GM10847 (cell line): ENCODE results near the gene NEGR1.

Experiments
- POLR2A ChIP-seq: IDR thresholded peaks from 2 replicates; pipeline ENCODE4 v1.6.1; 2011; ENCODE audit not compliant: insufficient read length; ENCODE audit errors: extremely low read depth

Gene NEGR1

DNA sequence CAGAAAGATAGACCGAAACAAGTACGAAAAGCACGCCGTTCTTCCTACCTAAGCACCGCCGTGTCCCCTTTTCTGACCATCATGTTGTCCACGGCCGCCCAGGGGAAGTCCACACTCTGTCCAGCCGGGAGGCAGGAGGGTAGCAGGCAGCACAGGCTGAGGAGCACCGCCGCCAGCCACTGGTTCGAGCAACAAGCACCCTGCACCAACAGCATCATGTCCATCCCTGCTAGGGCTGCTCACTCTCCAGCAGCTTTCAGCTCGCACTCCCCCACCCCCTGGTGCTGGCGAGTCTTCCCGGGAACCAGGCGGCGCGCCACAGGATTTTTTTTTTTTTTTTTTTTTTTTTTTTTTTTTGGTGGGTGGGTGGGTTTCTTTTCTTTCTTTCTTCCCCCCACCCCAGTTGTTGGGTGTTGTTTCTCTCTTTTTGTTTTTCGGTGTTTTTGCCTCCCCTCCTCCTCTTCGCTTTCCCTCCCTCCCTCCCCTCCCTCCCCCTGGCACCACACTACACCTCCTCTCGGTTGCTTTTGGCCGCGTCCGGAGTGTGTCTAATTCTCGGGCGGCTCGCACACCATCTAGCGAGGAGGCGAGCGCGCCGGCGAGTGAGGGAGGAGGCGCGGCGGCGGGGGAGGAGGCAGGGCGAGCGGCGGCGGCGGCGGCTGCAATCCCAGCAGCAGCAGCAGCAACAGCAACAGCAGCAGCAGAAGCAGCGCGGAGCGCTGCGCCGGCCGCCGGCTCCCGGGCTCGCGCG is at the start of gene NEGR1:
NEGR1 (minus strand) TSS at position 269 of the 751 bp plus-strand sequence.
- TF ChIP-seq POLR2A: no peak

DNA sequence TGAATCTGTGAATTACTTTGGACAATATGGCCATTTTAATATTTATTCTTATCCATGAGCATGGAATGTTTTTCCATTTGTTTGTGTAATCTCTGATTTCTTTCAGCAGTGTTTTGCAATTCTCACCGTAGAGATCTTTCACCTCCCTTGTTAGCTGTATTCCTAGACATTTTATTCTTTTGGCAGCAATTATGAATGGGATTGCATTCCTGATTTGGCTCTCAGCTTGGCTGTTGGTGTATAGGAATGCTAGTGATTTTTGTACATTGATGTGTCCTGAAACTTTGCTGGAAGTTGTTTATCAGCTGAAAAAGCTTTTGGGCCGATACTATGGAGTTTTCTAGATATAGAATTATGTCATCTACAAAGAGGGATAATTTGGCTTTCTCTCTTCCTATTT is 44.2 kb upstream of the NEGR1 start:
- TF ChIP-seq POLR2A: no peak

DNA sequence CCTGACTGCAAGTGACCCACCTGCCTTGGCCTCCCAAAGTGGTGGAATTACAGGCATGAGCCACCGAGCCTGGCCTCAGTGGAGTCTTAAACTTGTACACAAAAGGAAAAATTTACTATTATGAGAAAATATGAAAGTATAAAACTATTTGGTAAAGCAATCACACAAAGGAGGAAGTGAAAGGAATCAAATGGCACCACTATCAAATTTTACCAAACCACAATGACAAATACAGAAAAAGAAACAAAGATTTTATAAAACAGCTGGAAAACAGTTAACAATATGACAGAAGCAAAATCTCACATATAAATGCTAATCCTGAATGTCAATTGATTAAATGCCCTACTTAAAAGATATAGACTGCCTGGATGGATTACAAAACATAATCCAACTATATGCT is 42.1 kb upstream of the NEGR1 start:
- no peak for TF ChIP-seq POLR2A

DNA sequence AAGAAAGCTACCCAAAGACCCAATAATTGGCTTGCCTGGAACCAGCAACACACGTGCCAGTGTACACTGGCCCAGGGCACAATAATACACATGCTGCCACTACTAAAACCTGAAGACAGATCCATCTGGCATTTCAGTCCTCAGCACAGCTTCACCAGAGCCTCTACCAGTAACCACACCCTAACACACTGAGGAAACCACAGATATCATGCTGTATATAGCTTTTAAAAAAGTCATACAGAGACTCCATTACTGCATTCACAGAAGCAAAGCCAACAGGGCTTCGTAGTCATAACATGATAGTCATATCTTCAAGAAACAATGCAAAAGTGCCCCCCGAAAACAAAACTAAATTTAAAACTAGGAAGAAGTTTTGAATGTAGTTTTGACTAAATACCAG is 40.6 kb upstream of the NEGR1 start:
- TF ChIP-seq POLR2A: no peak

DNA sequence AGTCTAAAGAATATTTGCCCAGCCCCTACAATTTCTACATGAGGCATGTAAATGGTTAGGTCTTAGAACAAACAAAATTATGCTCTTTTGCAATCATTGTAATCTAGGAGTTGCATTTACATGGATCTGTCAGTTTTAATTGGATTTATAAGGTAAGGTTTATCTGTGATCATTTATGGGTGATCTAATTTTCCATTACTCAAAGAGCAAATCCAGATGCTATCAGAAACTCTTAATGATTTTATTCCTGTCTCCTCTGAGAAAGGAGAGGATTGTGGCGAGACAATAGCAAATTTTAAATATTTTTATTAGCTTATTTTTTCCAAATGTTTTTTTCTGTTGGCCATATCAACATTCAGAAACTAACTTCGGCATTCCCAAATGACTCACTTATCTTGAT is 14.2 kb upstream of the NEGR1 start:
- no peak for TF ChIP-seq POLR2A

DNA sequence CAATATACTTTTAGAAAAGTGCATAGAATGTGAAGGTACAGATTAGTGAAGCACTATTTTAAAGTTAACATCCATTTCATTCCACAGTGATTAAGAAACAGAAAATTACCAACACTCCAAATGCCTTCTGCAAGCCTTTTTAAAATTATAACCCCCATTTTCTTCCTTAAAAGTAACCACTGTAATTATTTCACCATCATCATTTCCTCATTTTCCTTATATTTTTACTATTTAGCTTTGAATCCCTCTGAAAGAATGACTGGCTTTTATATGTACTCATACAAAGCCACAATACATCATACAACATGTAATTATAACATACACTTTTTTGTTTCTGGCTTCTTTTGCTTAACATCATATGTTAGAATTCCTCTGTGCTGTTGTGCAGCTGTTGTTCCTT is 6.5 kb upstream of the NEGR1 start:
- no peak for TF ChIP-seq POLR2A

DNA sequence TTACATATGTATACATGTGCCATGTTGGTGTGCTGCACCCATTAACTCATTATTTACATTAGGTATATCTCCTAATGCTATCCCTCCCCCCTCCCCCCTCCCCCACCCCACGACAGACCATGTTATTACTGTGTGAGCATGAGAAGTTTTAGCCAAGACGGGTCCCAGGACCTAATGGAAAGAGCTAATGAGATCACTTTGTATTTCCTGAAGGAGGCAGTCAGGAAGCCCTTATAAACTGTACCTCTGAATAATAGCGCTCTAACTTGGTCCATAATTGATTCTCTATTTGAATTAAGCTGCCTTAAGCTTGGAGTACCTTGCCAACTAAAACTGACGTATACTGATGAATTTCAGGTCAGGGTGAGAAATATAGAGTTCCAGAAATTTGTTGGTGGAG is 4.1 kb upstream of the NEGR1 start:
- TF ChIP-seq POLR2A: no peak

DNA sequence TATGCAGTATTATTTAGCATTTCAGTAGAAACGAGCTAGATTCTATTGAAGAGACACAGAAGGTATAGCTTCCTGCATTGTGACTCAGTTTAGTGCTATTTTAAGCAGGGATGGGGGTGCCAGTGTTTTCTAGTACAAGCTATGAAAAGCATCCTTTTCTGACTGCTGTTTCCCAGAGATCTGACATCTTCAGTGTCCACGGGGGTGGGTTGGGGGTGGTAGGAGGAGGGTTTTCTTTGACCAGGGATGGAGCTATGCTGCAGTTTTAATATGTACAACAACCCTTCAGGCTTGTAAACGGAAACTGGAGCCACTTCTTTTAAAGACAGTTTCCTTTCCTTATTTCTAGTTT is 2.7 kb upstream of the NEGR1 start:
- no peak for TF ChIP-seq POLR2A

DNA sequence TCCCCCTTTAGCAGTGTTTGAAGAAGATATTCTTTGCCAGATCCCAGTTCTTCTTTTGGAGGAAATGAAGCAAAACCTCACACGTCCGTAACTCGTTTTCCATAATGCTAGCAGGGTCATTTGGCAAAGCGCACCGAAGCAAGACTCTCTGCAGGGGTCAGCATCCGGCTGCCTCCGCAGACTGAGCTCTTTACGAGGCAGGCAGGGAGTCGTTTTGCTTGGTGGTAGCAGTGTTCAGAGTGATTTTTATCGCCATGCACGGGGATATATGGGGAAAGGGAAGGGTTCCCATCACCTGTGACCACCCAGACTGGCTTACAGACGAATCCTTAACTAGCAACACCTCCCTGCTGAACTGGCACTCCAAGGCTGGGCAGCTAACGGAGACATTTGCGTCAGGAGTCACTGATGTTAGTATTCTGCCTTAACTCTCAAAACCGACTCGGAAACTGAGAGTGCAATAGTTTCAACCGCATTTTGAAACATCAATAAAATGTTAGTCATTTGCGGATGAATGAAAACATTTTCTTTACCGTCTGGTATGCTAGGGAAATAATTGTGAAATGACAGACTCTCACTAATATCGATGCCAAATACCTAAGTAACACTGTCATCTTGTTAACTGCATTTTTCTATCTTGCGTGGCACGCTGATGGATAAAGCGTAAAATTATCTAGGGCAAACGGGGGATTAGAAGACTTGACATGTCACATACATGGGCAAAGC is 2.2 kb upstream of the NEGR1 start:
- no peak for TF ChIP-seq POLR2A

DNA sequence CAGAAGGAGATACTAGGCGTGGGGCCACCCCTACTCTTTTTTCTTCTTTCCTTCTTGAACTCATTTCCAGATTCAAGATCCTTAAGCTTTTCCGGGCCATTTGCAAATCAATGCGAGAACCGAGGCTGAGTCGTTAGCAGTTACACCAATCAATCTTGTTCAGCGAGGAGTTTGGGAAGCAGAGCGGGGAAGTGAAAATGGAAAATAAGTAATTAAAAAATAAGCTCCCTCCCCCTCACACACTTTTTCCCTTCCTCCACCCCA is 1.7 kb upstream of the NEGR1 start:
- no peak for TF ChIP-seq POLR2A

DNA sequence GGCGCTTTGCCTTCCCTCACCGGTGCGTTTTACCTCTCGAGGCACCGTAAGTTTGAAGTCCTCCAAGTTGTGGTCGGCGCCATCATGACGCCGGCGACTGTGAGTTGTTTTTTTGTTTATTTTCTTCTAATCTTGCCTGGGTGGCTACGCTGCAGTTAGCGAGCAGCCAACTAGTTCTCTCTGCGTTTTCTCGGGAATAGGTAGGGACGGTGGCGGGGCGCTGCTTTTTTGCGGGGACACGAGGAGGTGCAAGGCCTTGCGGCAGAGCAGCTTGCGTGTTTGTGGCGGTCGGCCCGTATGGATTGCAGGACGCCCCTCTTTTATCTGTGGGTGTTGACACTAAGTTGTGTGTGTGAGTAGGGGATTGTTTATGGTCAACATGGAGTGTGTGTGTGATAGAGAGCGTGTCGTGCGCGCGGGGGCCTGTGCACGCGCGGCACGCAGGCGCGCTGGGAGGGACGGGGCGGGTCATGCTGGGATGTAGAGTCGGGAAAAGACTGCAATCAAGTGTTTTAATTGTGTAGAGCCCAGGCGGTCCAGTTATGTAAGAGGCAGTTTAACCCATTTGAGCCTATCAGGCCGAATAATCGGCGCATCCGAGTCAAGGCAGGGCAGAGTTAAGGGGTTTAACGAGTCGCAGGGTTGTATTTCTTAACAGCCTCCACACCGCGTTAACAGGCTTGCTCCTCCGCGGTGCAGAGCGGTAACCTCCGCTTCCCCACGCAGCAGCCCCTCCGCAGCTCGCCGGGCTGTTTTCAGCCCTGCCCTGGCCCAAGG is 1.2 kb upstream of the NEGR1 start:
- TF ChIP-seq POLR2A: no peak

DNA sequence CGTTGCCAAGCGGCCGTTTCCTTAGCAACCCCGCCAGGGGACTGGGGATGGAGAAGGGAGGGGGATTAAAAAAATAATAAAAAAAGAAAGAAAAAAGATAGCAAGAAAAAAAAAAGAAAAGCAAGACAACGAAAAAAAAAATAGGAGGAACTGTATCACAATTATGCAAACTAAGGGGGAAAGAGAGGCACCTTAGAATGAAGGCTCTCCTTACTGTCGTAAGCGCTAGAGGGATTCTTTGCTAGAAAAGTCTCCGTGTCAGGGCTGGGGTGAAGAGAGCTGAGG is 625 bp upstream of the NEGR1 start:
- no peak for TF ChIP-seq POLR2A

DNA sequence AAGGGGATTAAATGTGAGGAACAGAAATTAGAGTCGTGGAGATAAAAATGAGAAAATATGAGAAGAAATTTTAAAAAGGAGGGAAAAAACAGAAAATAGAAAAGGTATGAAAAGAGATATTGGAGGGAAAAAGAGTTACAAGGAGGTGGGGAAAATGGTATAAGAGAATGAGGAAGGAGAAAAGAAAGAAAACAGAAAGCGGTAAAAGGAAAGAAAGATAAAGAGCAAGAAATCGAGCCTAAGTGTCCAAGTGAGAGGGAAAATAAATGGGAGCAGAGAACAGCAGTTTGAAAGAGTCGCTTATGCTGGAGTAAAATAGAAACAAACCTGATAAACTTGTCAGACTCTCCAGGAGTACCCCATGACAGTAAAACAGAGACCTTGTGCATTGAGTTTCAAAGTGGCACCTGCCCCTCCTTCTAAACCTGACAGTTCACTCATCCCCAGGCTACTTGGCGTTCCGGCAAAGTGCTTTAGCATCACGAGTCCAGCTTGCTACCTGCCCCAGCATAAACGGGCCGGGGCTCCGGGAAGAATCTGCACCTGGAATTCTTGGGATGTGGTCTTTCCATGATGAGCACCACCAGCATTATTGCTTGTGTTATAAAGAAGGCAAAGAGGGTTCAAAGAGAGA is 585 bp downstream of the NEGR1 start:
- no peak for TF ChIP-seq POLR2A

DNA sequence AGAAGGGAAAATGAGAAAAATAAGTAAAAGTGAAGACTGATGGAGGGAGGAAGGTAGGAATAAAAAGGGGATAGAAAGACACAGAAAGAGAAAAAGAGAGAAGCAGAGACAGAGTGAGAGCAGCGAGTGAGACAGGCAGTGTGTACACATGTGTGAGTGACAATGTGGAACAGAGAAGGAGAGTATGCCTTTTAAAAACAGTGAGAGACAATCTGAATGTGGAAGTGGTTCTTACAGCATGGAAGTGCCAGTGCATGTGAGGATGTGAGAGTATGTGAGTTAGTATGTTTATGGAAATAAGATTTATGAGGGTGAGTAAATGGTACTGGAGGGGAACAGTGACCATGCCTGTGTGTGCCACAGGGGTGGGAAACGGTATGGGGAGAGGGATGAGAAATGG is 1.2 kb downstream of the NEGR1 start:
- TF ChIP-seq POLR2A: no peak

DNA sequence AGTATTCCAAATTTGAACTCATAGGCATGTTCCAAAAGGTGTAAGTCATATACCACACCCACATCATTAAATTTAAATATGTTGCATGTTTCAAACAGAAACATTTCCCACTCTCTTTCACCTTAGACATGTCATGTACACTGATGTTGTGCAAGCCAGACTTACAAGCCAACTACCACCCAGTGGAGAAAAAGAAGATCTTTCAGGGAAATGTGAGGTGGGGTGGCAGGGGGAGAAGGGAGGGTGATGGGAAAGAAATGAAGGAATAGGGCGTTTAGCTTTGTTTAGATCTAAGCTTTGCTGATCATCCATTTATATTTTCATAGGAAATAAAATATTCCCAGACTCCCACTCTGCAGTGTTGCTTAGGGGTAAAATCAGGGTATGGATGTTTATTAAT is 1.6 kb downstream of the NEGR1 start:
- TF ChIP-seq POLR2A: no peak

DNA sequence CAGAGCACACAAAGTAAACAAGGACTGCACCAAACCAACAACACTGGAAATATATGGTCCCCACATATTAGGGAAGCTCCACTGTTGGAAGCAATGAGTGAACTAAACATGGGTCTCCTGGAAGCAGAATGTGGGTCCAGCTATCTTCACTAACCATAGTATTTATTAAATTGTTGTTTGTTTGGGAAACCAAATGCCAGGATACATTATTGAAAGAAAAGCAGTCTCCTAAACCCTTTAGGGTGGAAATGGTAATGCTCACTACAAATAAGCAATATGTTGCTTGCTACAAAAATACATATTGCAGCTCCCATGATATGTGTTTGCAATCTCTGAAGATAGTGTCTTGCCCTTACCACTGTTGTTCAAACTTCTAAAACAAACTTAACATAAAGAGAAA is 2.2 kb downstream of the NEGR1 start:
- TF ChIP-seq POLR2A: no peak
